AG09309 (cell line): ENCODE results near the gene TRAM2.
A peak's percentile ranks its signal among the peaks of the same experiment; 100 is the strongest.

Source experiments
- DNase-seq: peaks from one replicate; pipeline ENCODE4 v3.0.0-alpha.2; 2010; ENCODE audit warnings: low read depth
- H3K4me3 ChIP-seq: 2 replicates; pipeline ENCODE4 v1.5.1; 2011; ENCODE audit warnings: mild to moderate bottlenecking, low read depth, low read length, moderate library complexity; ENCODE audit not compliant: control insufficient read depth
- CTCF ChIP-seq: IDR thresholded peaks from 2 replicates; pipeline ENCODE4 v1.5.1; 2011; ENCODE audit warnings: mild to moderate bottlenecking, low read depth, low read length, inconsistent platforms; ENCODE audit not compliant: insufficient read depth, control insufficient read depth; ENCODE audit errors: missing control alignments

The TRAM2 gene

GRCh38 chr6:52603000-52603795 is 26.3 kb upstream of the TRAM2 start:
- H3K4me3 ChIP-seq = no peak overlapping the region
- no peak for DNase-seq
- no peak for TF ChIP-seq CTCF

GRCh38 chr6:52598824-52599190 is 21.9 kb upstream of the TRAM2 start:
- no peak overlapping the region for H3K4me3 ChIP-seq
- no peak for TF ChIP-seq CTCF

GRCh38 chr6:52598123-52598823 is 21.4 kb upstream of the TRAM2 start:
- TF ChIP-seq CTCF = peak; percentile 84
- DNase-seq = no peak
- no peak overlapping the region; the same call in 1 of the 2 replicates for H3K4me3 ChIP-seq

More at GRCh38 chr6:52598824-52599190, 21.9 kb upstream of the TRAM2 start:
- DNase-seq = no peak

GRCh38 chr6:52597738-52598122 is 20.9 kb upstream of the TRAM2 start:
- H3K4me3 ChIP-seq = no peak overlapping the region
- no peak for DNase-seq
- no peak for TF ChIP-seq CTCF

- TF ChIP-seq CTCF = no peak
- H3K4me3 ChIP-seq = no peak overlapping the region
- no peak for DNase-seq
These were observed 19.6 kb upstream of the TRAM2 start for GRCh38 chr6:52596371-52597028.

- no peak for DNase-seq
- TF ChIP-seq CTCF = no peak
- H3K4me3 ChIP-seq = peak overlapping the region; percentile 19
These were observed 18.9 kb upstream of the TRAM2 start for GRCh38 chr6:52595796-52596130.
